ENCODE measurements around the gene RAB11FIP4. TPM values are rescaled to one million over a fixed set of nuclear protein-coding genes. Genes with fewer than 3 reads are reported as not detected.

The RAB11FIP4 gene
- total RNA-seq, 2 donors from 2014 or later, result 35.6 to 62.2 TPM

DNA sequence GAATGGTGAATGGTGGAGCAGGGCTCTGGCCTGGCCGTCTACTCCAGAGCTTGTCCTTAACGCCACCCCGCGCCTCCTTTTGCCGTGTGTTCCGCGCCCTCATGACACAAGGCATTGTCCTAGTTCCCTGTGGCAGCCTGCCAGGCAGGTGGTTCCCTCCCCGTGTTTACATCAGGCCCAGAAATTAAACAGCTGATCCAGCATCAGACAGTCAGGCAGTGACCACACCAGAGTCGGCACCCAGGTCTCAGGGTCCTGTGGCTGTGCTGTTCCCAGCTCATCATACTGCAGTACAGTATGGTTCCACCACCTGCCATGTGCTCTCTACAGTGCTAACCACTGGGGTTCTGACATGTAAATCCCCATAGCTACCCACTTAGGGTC is 119.7 kb downstream of the RAB11FIP4 start:
- Mint-ChIP-seq H3K27me3 (ENCODE audit: insufficient read depth) (no peaks in the 10 kb centered on the region), H3K27ac (peak overlapping the region; percentile 30), H3K9me3 (no peaks in the 10 kb centered on the region), H3K4me1 (peaks cover 14% of the 10 kb centered on the region), H3K36me3 (ENCODE audit: low read depth) (no peaks in the 10 kb centered on the region), H3K4me3 (no peak overlapping the region)
- Histone ChIP-seq H3K4me3 (ENCODE audit: low read length) (no peak overlapping the region), H3K4me1 (ENCODE audit: control insufficient read depth, insufficient read depth, low read length) (peaks cover 3% of the 10 kb centered on the region), H3K27me3 (ENCODE audit: control insufficient read depth, insufficient read depth, low read length, poor library complexity, severe bottlenecking) (no peaks in the 10 kb centered on the region), H3K27ac (ENCODE audit: low read depth, low read length) (no peak overlapping the region), H3K36me3 (ENCODE audit: control insufficient read depth, insufficient read depth, low read length) (no peaks in the 10 kb centered on the region), H3K9me3 (ENCODE audit: control insufficient read depth, low read length) (no peaks in the 10 kb centered on the region), H3K9ac (ENCODE audit: extremely low read depth, low read length, poor library complexity, severe bottlenecking) (no peak overlapping the region)
- WGBS, 2 experiments (ENCODE audit: insufficient coverage in 1 of 2, insufficient read length in 1 of 2), result 92 to 97% methylated on average over 4 to 9 of the region's 9 CpGs
- no peak for DNase-seq
- TF ChIP-seq, protein P1, sequence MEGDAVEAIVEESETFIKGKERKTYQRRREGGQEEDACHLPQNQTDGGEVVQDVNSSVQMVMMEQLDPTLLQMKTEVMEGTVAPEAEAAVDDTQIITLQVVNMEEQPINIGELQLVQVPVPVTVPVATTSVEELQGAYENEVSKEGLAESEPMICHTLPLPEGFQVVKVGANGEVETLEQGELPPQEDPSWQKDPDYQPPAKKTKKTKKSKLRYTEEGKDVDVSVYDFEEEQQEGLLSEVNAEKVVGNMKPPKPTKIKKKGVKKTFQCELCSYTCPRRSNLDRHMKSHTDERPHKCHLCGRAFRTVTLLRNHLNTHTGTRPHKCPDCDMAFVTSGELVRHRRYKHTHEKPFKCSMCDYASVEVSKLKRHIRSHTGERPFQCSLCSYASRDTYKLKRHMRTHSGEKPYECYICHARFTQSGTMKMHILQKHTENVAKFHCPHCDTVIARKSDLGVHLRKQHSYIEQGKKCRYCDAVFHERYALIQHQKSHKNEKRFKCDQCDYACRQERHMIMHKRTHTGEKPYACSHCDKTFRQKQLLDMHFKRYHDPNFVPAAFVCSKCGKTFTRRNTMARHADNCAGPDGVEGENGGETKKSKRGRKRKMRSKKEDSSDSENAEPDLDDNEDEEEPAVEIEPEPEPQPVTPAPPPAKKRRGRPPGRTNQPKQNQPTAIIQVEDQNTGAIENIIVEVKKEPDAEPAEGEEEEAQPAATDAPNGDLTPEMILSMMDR (conservative IDR thresholded peaks at IDR 0.05), result no peak

DNA sequence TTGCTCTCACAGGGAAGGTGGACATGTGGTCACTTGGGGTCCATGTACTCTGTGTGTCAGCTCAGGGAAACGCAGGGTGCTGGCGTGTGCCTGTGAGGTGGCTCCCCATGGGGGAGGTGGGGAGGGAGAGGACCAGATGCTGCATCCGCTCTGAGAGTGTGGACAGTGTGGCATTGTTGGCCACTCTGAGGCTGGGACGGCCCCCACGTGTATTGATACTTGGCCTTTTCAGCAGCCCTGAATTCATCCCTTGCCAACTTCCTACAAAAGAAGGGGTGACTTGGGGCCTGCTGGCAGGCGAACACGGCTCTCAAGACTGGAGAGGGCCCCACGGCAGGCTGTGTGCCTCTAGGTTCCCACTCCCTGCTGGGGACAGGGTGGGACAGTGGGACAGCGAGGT is 120.1 kb downstream of the RAB11FIP4 start:
- Histone ChIP-seq H3K9me3 (ENCODE audit: control insufficient read depth, low read length) (no peaks in the 10 kb centered on the region), H3K27ac (ENCODE audit: low read depth, low read length) (no peak overlapping the region), H3K9ac (ENCODE audit: extremely low read depth, low read length, poor library complexity, severe bottlenecking) (no peak overlapping the region), H3K36me3 (ENCODE audit: control insufficient read depth, insufficient read depth, low read length) (no peaks in the 10 kb centered on the region), H3K4me3 (ENCODE audit: low read length) (no peak overlapping the region), H3K4me1 (ENCODE audit: control insufficient read depth, insufficient read depth, low read length) (peaks cover 3% of the 10 kb centered on the region), H3K27me3 (ENCODE audit: control insufficient read depth, insufficient read depth, low read length, poor library complexity, severe bottlenecking) (no peaks in the 10 kb centered on the region)
- Mint-ChIP-seq H3K27me3 (ENCODE audit: insufficient read depth) (no peaks in the 10 kb centered on the region), H3K36me3 (ENCODE audit: low read depth) (no peaks in the 10 kb centered on the region), H3K27ac (no peak overlapping the region), H3K4me3 (no peak overlapping the region), H3K9me3 (no peaks in the 10 kb centered on the region), H3K4me1 (peaks cover 14% of the 10 kb centered on the region)
- no peak for DNase-seq
- TF ChIP-seq, protein P1 (conservative IDR thresholded peaks at IDR 0.05), result no peak
- WGBS, 2 experiments (ENCODE audit: insufficient coverage in 1 of 2, insufficient read length in 1 of 2), result 86 to 100% methylated on average over 2 to 9 of the region's 9 CpGs

DNA sequence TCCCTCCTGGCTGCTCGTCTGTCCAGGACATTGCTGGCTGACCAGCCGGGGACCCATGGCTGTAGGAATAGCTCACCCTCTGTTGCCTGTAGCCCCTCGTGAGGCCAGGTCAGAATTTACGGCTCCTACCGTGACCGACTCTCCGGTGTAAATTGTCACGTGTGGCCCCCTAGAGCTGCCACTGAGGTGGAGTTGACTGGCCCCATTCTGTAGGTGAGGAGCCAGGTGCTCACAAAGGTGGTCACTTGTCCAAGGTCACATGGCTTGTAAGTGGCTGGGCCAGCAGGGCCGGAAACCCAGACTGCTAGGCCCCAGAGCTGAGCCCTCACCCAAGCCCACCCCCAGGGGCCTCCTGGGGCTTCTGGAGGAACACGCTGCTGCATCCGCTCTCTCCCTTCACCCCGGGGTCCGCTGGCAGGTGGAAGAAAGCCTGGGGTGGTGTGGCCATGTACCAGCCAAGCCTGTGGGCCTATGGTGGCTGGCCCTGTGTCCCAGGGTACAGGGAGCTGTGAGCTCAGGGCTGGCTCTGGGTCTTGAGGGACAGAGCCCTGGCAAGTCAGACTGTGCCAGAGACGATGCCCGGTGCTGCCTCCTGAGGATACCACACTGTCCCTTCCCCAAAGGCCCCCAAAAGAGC is 120.7 kb downstream of the RAB11FIP4 start:
- Mint-ChIP-seq H3K36me3 (ENCODE audit: low read depth) (no peaks in the 10 kb centered on the region), H3K4me3 (no peak overlapping the region), H3K27me3 (ENCODE audit: insufficient read depth) (no peaks in the 10 kb centered on the region), H3K9me3 (no peaks in the 10 kb centered on the region), H3K4me1 (peaks cover 14% of the 10 kb centered on the region), H3K27ac (no peak overlapping the region)
- no peak overlapping the region for H3K9ac ChIP-seq (ENCODE audit: extremely low read depth, low read length, poor library complexity, severe bottlenecking)
- WGBS, 2 experiments (ENCODE audit: insufficient coverage in 1 of 2, insufficient read length in 1 of 2), result 93 to 94% methylated on average over 10 to 15 of the region's 15 CpGs
- H3K27ac ChIP-seq (ENCODE audit: low read depth, low read length), result no peak overlapping the region
- no peaks in the 10 kb centered on the region for H3K36me3 ChIP-seq (ENCODE audit: control insufficient read depth, insufficient read depth, low read length)
- no peaks in the 10 kb centered on the region for H3K27me3 ChIP-seq (ENCODE audit: control insufficient read depth, insufficient read depth, low read length, poor library complexity, severe bottlenecking)
- H3K9me3 ChIP-seq (ENCODE audit: control insufficient read depth, low read length), result no peaks in the 10 kb centered on the region
- no peak for DNase-seq
- no peak overlapping the region for H3K4me3 ChIP-seq (ENCODE audit: low read length)
- peaks cover 3% of the 10 kb centered on the region for H3K4me1 ChIP-seq (ENCODE audit: control insufficient read depth, insufficient read depth, low read length)
- TF ChIP-seq, protein P1 (conservative IDR thresholded peaks at IDR 0.05), result no peak

Data from endodermal cell (in vitro differentiated cells).